Prostate gland (tissue), 2 donors: ENCODE results near the gene DNAAF8.

ENCODE experiments used
- CTCF ChIP-seq, 4 experiments: fragments of 200-600 bp in 2 of 4; fragments of 450-650 bp in 2 of 4; sonication (generic) in 2 of 4; IDR thresholded peaks; 1 replicate in 3 of 4; 2 replicates in 1 of 4; pipeline ENCODE4 v1.5.1; 2016 to 2019; ENCODE audit warnings: antibody characterized with exemption in 4 of 4, mild to moderate bottlenecking in 2 of 4, moderate library complexity in 2 of 4
- POLR2A ChIP-seq: fragments of 450-650 bp; IDR thresholded peaks from one replicate; pipeline ENCODE4 v1.6.1; 2016; ENCODE audit warnings: antibody characterized with exemption, mild to moderate bottlenecking
- POLR2AphosphoS5 ChIP-seq: sonication (generic); formaldehyde crosslinking; IDR thresholded peaks from one replicate; pipeline ENCODE4 v1.6.1; 2017; ENCODE audit warnings: antibody characterized with exemption

GRCh38 chr16:4689864-4690704, 44.3 kb upstream of the DNAAF8 start:
- TF ChIP-seq CTCF (IDR thresholded peaks at IDR 0.05) (no peak), POLR2A (no peak), POLR2AphosphoS5 (no peak)
